GM23248 (cell line): ENCODE results near the gene SPEG. TPM values are rescaled to one million over a fixed set of nuclear protein-coding genes. Genes with fewer than 3 reads are reported as not detected.
A peak's percentile ranks its signal among the peaks of the same experiment; 100 is the strongest.

Source experiments
- DNase-seq: peaks from one replicate; pipeline ENCODE4 v3.0.0-alpha.2; 2015
- H2AFZ ChIP-seq: fragments of 200-600 bp; sonication (generic); 2 replicates; pipeline ENCODE4 v1.6.1; 2016; ENCODE audit warnings: antibody characterized with exemption
- H3F3A ChIP-seq: fragments of 200-600 bp; sonication (generic); 2 replicates; pipeline ENCODE4 v1.6.1; 2016; ENCODE audit warnings: mild to moderate bottlenecking, antibody characterized with exemption, mixed run types; ENCODE audit not compliant: insufficient read depth
- H3K27ac ChIP-seq: fragments of 200-600 bp; sonication (generic); 2 replicates; pipeline ENCODE4 v1.5.1; 2016; ENCODE audit warnings: mild to moderate bottlenecking
- H3K27me3 ChIP-seq: fragments of 200-600 bp; sonication (generic); replicated peaks from 2 replicates; pipeline ENCODE4 v1.6.1; 2016; ENCODE audit warnings: mild to moderate bottlenecking; ENCODE audit not compliant: insufficient read depth
- H3K36me3 ChIP-seq: fragments of 200-600 bp; sonication (generic); 2 replicates; pipeline ENCODE4 v1.6.1; 2016; ENCODE audit warnings: low read depth, mild to moderate bottlenecking
- H3K4me1 ChIP-seq: fragments of 200-600 bp; sonication (generic); 2 replicates; pipeline ENCODE4 v1.6.1; 2016; ENCODE audit warnings: mild to moderate bottlenecking; ENCODE audit not compliant: insufficient read depth
- H3K4me2 ChIP-seq: fragments of 200-600 bp; sonication (generic); one replicate; pipeline ENCODE4 v1.6.1; 2016; ENCODE audit warnings: mild to moderate bottlenecking; ENCODE audit not compliant: unreplicated experiment
- H3K4me3 ChIP-seq: fragments of 200-600 bp; sonication (generic); 2 replicates; pipeline ENCODE4 v1.5.1; 2016; ENCODE audit warnings: mild to moderate bottlenecking
- H3K79me2 ChIP-seq: fragments of 200-600 bp; sonication (generic); 2 replicates; pipeline ENCODE4 v1.6.1; 2016; ENCODE audit warnings: mild to moderate bottlenecking; ENCODE audit not compliant: insufficient read depth
- H3K9ac ChIP-seq: fragments of 200-600 bp; sonication (generic); 2 replicates; pipeline ENCODE4 v1.6.1; 2016; ENCODE audit warnings: mild to moderate bottlenecking
- H3K9me2 ChIP-seq: fragments of 200-600 bp; sonication (generic); 2 replicates; pipeline ENCODE4 v1.6.1; 2016; ENCODE audit warnings: mixed run types, mild to moderate bottlenecking, moderate library complexity; ENCODE audit not compliant: insufficient read depth
- H3K9me3 ChIP-seq: fragments of 200-600 bp; sonication (generic); one replicate; pipeline ENCODE4 v1.6.1; 2017; ENCODE audit warnings: low read depth
- H4K20me1 ChIP-seq: fragments of 200-600 bp; sonication (generic); 2 replicates; pipeline ENCODE4 v1.6.0; 2016; ENCODE audit not compliant: insufficient read depth
- EZH2 ChIP-seq: fragments of 200-600 bp; sonication (generic); IDR thresholded peaks from 2 replicates; pipeline ENCODE4 v1.6.1; 2018; ENCODE audit warnings: antibody characterized with exemption, mild to moderate bottlenecking; ENCODE audit not compliant: insufficient read depth, poor library complexity, severe bottlenecking
- EZH2phosphoT487 ChIP-seq: fragments of 200-600 bp; sonication (generic); IDR thresholded peaks from 2 replicates; pipeline ENCODE4 v1.6.1; 2018; ENCODE audit warnings: antibody characterized with exemption, moderate library complexity, mild to moderate bottlenecking, low read depth; ENCODE audit not compliant: insufficient read depth
- WGBS, 2 experiments: methylation state at CpG; one replicate each; pipeline ENCODE4 v1.1.6; 2015 to 2017; ENCODE audit warnings: low lambda C conversion rate in 2 of 2, low coverage in 1 of 2; ENCODE audit errors: missing lambda C conversion rate in 2 of 2; 5-methylcytosine and 5-hydroxymethylcytosine counted together
- in situ Hi-C: fragments of 300-500 bp; cut with MboI; formaldehyde crosslinking; loops from 2 replicates; pipeline ENCODE4 v1.15.0; 2020
- polyA plus RNA-seq: library from polyadenylated mRNA; unstranded; fragments of >200 nt; fragmentation: Nextera tagmentation; extraction: Ambion mirVana; gene quantifications from 2 replicates; pipeline ENCODE4 v1.2.1, GENCODE V29; 2016
- total RNA-seq: library from RNA; depleted of rRNA; stranded (reverse); fragments of >200 nt; shearing (Covaris generic); gene quantifications from 2 replicates; pipeline ENCODE4 v1.2.3, GENCODE V29; 2014

The SPEG gene
- total and polyA plus RNA-seq, 2 experiments from 2014 or later = 9.4 to 26.5 TPM

GRCh38 chr2:219474285-219475060, 39.8 kb downstream of the SPEG start:
- no peak overlapping the region for H3K4me2 ChIP-seq
- no peak overlapping the region for H2AFZ ChIP-seq
- in situ Hi-C loops = no loop called here
- H3K9me3 ChIP-seq = no peaks in the 10 kb centered on the region
- no peaks in the 10 kb centered on the region for H3K36me3 ChIP-seq
- H3K9me2 ChIP-seq = no peaks in the 10 kb centered on the region
- H3F3A ChIP-seq = no peaks in the 10 kb centered on the region
- TF ChIP-seq EZH2 = no peak
- no peak for TF ChIP-seq EZH2phosphoT487
- H3K27ac ChIP-seq = no peak overlapping the region
- H3K9ac ChIP-seq = no peak overlapping the region
- 82 to 84% methylated on average over 11 of the region's 11 CpGs for WGBS, 2 experiments
- no peaks in the 10 kb centered on the region for H3K79me2 ChIP-seq
- H4K20me1 ChIP-seq = no peaks in the 10 kb centered on the region
- peaks cover 3% of the 10 kb centered on the region for H3K4me1 ChIP-seq
- no peaks in the 10 kb centered on the region for H3K27me3 ChIP-seq
- DNase-seq = no peak
- H3K4me3 ChIP-seq = no peak overlapping the region

DNA sequence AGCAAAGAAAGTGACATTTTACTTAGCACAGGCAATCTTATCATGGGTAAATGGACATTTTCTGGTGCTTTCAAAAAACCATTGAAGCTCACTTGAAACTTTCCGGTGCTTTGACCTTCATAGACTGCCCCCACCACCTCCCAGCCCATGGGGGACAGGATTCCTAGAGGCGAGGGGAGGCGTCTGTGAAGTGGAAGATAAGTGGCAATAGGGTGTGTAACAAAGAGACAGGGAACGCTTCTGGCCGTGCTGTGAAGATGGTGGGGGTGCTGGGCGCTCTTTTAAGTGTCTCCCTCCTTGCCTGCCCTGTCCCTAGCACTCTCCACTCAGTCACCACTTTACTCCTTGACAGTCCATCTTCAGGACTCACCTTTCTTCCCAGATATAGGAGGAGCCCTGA, 40.6 kb downstream of the SPEG start:
- WGBS, 2 experiments = 93 to 95% methylated on average over 6 of the region's 6 CpGs
- H3K9ac ChIP-seq = no peak overlapping the region
- H3K36me3 ChIP-seq = no peaks in the 10 kb centered on the region
- no peak for DNase-seq
- H3K9me2 ChIP-seq = no peaks in the 10 kb centered on the region
- no peaks in the 10 kb centered on the region for H3F3A ChIP-seq
- no peak for TF ChIP-seq EZH2phosphoT487
- no peak for TF ChIP-seq EZH2
- H3K9me3 ChIP-seq = no peaks in the 10 kb centered on the region
- no peak overlapping the region for H3K4me3 ChIP-seq
- no peak overlapping the region for H3K27ac ChIP-seq
- no peak overlapping the region for H3K4me2 ChIP-seq
- H4K20me1 ChIP-seq = no peaks in the 10 kb centered on the region
- no peak overlapping the region for H2AFZ ChIP-seq
- no peaks in the 10 kb centered on the region for H3K4me1 ChIP-seq
- in situ Hi-C loops = no loop called here
- no peaks in the 10 kb centered on the region for H3K27me3 ChIP-seq
- no peaks in the 10 kb centered on the region for H3K79me2 ChIP-seq

DNA sequence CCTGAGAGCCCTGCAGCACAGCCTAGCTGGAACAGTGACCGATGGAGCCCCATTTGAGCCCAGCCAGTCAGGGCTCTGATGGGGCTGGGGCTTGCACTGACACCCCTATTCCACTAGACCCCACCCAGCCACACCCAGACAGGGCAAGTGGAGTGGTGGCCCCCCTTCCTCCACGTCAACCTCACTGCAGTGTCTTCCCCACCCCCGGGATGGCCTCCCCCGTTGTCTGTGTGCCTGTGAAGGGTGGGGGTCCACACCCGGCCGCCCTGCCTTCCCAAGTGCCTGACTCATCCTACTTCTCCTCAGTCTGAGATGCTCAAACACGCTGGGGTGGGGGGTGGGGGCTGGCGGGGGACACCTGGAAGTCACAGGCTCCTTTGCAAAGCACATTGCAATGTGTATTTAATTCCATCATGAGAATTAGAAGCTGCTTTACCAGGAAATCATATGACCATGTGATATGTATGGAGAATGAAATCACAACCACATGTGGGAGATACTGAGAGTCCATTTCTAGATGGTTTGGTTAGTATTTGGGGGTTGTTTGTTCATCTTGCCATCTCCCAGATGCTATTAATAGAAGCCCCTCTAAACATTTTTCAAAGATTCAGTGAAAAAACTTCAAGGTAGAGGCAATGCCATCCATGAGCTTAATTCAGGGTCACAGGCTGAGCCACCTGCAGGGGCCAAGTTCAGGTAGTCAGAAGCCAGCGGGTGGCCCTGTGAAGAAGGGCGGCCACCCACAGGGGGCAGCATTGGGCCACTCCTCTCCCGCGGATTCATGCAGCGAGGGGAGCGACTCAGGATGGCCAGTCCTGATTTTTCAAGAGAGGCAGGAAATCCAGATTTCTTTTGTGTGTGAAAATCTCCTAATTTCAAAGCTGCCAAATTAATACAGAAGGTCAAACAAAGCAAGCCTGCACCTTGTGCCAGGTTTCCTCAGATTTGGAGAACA, 41.3 kb downstream of the SPEG start:
- Histone ChIP-seq H3K4me3 (no peak overlapping the region), H3K79me2 (no peaks in the 10 kb centered on the region), H3K27ac (no peak overlapping the region), H3K27me3 (no peaks in the 10 kb centered on the region), H3F3A (no peaks in the 10 kb centered on the region), H3K4me2 (no peak overlapping the region), H3K9me2 (no peaks in the 10 kb centered on the region), H3K36me3 (no peaks in the 10 kb centered on the region), H3K4me1 (no peaks in the 10 kb centered on the region), H3K9me3 (no peaks in the 10 kb centered on the region), H3K9ac (no peak overlapping the region), H4K20me1 (no peaks in the 10 kb centered on the region), H2AFZ (no peak overlapping the region)
- peak; percentile 74 for DNase-seq
- WGBS, 2 experiments = 24 to 25% methylated on average over 14 of the region's 14 CpGs
- in situ Hi-C loops = no loop called here
- TF ChIP-seq EZH2phosphoT487 (no peak), EZH2 (no peak)

GRCh38 chr2:219476652-219477151, 42.1 kb downstream of the SPEG start:
- H3K4me2 ChIP-seq = no peak overlapping the region
- H3K27me3 ChIP-seq = no peaks in the 10 kb centered on the region
- H3K9me2 ChIP-seq = no peaks in the 10 kb centered on the region
- H3K36me3 ChIP-seq = peaks cover 3% of the 10 kb centered on the region; the same call in 1 of the 2 replicates
- no peak overlapping the region for H3K27ac ChIP-seq
- H3K79me2 ChIP-seq = no peaks in the 10 kb centered on the region
- no peak overlapping the region for H3K4me3 ChIP-seq
- H3K4me1 ChIP-seq = no peaks in the 10 kb centered on the region
- in situ Hi-C loops = no loop called here
- H3K9me3 ChIP-seq = no peaks in the 10 kb centered on the region
- TF ChIP-seq EZH2 (no peak), EZH2phosphoT487 (no peak)
- H3K9ac ChIP-seq = no peak overlapping the region
- no peaks in the 10 kb centered on the region for H4K20me1 ChIP-seq
- no peaks in the 10 kb centered on the region for H3F3A ChIP-seq
- WGBS, 2 experiments = 27 to 31% methylated on average over 5 to 16 of the region's 16 CpGs
- DNase-seq = no peak
- no peak overlapping the region for H2AFZ ChIP-seq
